Right atrium auricular region (tissue), 2 donors: ENCODE results near the gene RAB1B. TPM values are rescaled to one million over a fixed set of nuclear protein-coding genes. Genes with fewer than 3 reads are reported as not detected.

Source experiments
- DNase-seq: peaks from one replicate; pipeline ENCODE4 v3.0.0-alpha.2; 2019; ENCODE audit warnings: low spot score
- H3K27ac ChIP-seq, 2 donors: fragments of 200-600 bp; sonication (generic); 1 replicate in 1 of 2; 2 replicates in 1 of 2; pipeline ENCODE4 v1.5.1; 2016 to 2019
- H3K27me3 ChIP-seq, 2 donors: fragments of 200-600 bp; sonication (generic); one replicate each; pipeline versions ENCODE4 v1.5.1 to v1.6.0; 2017 to 2019
- H3K36me3 ChIP-seq: fragments of 200-600 bp; sonication (generic); one replicate; pipeline ENCODE4 v1.5.1; 2016
- H3K4me1 ChIP-seq, 2 donors: fragments of 200-600 bp; sonication (generic); one replicate each; pipeline versions ENCODE4 v1.5.1 to v1.6.0; 2017 to 2019
- H3K4me3 ChIP-seq, 2 donors: fragments of 200-600 bp; sonication (generic); 1 replicate in 1 of 2; 2 replicates in 1 of 2; pipeline ENCODE4 v1.5.1; 2017 to 2019; ENCODE audit warnings: mild to moderate bottlenecking in 1 of 2, moderate library complexity in 1 of 2
- H3K9me3 ChIP-seq, 2 donors: fragments of 200-600 bp; sonication (generic); one replicate each; pipeline ENCODE4 v1.5.1; 2019
- CTCF ChIP-seq, 2 donors: fragments of 200-600 bp; sonication (generic); IDR thresholded peaks; one replicate each; pipeline ENCODE4 v1.5.1; 2019; ENCODE audit warnings: antibody characterized with exemption in 2 of 2
- total RNA-seq, 2 donors: library from RNA; depleted of rRNA; stranded (reverse); fragments of >200 nt; gene quantifications; one replicate each; pipeline ENCODE4 v1.1.0, GENCODE V29; 2016

Gene RAB1B
- total RNA-seq, 2 donors from 2014 or later, result 95.6 to 115 TPM

- Histone ChIP-seq H3K4me3 (no peak overlapping the region), H3K27ac (peak overlapping the region in 1 of 2 donors; percentile 47), H3K36me3 (no peaks in the 10 kb centered on the region), H3K9me3 (no peaks in the 10 kb centered on the region), H3K4me1 (peaks cover 0 to 36% of the 10 kb centered on the region in 2 donors), H3K27me3 (no peaks in the 10 kb centered on the region)
- no peak for DNase-seq
- TF ChIP-seq CTCF (IDR thresholded peaks at IDR 0.05), result no peak
Measured at GRCh38 chr11:66321606-66322005, 53.2 kb downstream of the RAB1B start.

GRCh38 chr11:66322732-66323427 is 54.4 kb downstream of the RAB1B start:
- DNase-seq, result peak; percentile 83
- H3K4me3 ChIP-seq, result no peak overlapping the region
- peak overlapping the region; percentile 31 to 47 for H3K27ac ChIP-seq
- TF ChIP-seq CTCF (IDR thresholded peaks at IDR 0.05), result no peak
- H3K4me1 ChIP-seq, result peaks cover 4 to 36% of the 10 kb centered on the region in 2 donors
- no peaks in the 10 kb centered on the region for H3K27me3 ChIP-seq
- H3K36me3 ChIP-seq, result no peaks in the 10 kb centered on the region
- no peaks in the 10 kb centered on the region for H3K9me3 ChIP-seq

- no peak for TF ChIP-seq CTCF (IDR thresholded peaks at IDR 0.05)
- no peak overlapping the region for H3K27ac ChIP-seq
- no peaks in the 10 kb centered on the region for H3K27me3 ChIP-seq
- H3K9me3 ChIP-seq, result no peaks in the 10 kb centered on the region
- H3K4me1 ChIP-seq, result peaks cover 4 to 36% of the 10 kb centered on the region in 2 donors
- DNase-seq, result no peak
- H3K36me3 ChIP-seq, result no peaks in the 10 kb centered on the region
- H3K4me3 ChIP-seq, result no peak overlapping the region
Measured at GRCh38 chr11:66323684-66324083, 55.2 kb downstream of the RAB1B start.

GRCh38 chr11:66324664-66325063 is 56.2 kb downstream of the RAB1B start:
- no peak for DNase-seq
- H3K27ac ChIP-seq, result no peak overlapping the region
- H3K9me3 ChIP-seq, result no peaks in the 10 kb centered on the region
- peaks cover 4 to 39% of the 10 kb centered on the region in 2 donors for H3K4me1 ChIP-seq
- H3K27me3 ChIP-seq, result no peaks in the 10 kb centered on the region
- TF ChIP-seq CTCF (IDR thresholded peaks at IDR 0.05), result no peak
- no peaks in the 10 kb centered on the region for H3K36me3 ChIP-seq
- no peak overlapping the region for H3K4me3 ChIP-seq

- H3K4me1 ChIP-seq, result peaks cover 4 to 39% of the 10 kb centered on the region in 2 donors
- H3K36me3 ChIP-seq, result no peaks in the 10 kb centered on the region
- TF ChIP-seq CTCF (IDR thresholded peaks at IDR 0.05), result no peak
- peak overlapping the region; percentile 79 to 87 for H3K27ac ChIP-seq
- H3K9me3 ChIP-seq, result no peaks in the 10 kb centered on the region
- H3K4me3 ChIP-seq, result no peak overlapping the region
- DNase-seq, result no peak
- H3K27me3 ChIP-seq, result no peaks in the 10 kb centered on the region
Measured at GRCh38 chr11:66325263-66325671, 56.8 kb downstream of the RAB1B start.
